Erythroblast (primary cell): Measurements from ENCODE around the gene TMEM17.
A peak's percentile ranks its signal among the peaks of the same experiment; 100 is the strongest.

ENCODE experiments used
- DNase-seq, 2 experiments: peaks; one replicate each; lab custom pipeline; 2025; lab: John Stamatoyannopoulos, UW
- GATA1 ChIP-seq: IDR thresholded peaks from 2 replicates; pipeline ENCODE4 v1.6.1; 2011; ENCODE audit warnings: low read depth, mild to moderate bottlenecking, control low read depth, low read length, moderate library complexity
- POLR2A ChIP-seq: IDR thresholded peaks from 2 replicates; pipeline ENCODE4 v1.6.1; 2011; ENCODE audit warnings: mild to moderate bottlenecking, low read length

TMEM17 gene

DNA sequence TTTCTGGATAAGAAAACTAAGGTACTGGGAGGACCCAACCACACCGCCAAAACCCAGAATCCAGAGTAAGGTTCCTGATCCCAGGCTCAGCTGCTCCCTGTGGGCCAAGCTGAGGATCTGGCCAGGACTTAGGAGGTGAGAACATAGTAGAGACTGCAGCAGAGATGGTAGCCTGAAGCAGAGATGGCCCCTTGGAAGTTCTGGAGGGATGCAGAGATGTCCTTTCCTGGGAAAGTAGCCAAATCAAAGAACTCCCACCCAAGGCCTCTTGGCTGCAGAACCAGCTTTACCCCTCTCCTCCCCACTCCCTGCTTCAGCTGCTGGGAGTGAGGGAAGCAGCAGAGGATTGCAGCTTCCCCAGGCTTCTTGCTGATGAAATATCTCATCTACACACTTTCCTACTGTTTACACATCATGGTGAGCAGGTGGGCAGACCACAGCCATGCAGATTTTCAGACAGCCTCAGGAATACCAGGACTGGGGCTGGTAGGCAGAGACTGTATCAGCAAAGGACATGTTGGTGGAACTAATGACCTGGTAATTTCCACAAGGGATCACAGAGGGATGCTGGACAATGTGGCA is 32.7 kb downstream of the TMEM17 start:
- DNase-seq = no peak
- TF ChIP-seq GATA1 = no peak

DNA sequence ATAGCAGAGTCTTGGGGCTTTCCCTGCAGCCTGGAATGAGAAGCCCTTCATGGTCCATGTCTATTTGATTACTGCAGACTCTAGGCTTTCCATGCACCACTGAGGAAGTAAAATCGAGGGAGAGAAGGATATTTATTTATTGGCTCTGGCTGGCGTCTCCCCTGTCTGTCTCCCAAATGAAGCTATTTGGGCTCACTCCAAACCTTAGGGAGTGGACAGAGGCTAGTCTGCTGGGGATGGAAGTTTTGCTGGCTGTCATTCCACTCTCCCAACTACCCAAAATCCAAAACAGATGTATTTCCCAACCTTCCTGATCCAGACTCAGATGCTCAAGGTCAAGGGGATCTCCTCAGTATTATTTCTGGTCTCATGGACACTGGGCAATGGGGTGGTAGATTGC is 33.7 kb downstream of the TMEM17 start:
- DNase-seq = no peak
- TF ChIP-seq GATA1 = no peak
- TF ChIP-seq POLR2A = no peak

DNA sequence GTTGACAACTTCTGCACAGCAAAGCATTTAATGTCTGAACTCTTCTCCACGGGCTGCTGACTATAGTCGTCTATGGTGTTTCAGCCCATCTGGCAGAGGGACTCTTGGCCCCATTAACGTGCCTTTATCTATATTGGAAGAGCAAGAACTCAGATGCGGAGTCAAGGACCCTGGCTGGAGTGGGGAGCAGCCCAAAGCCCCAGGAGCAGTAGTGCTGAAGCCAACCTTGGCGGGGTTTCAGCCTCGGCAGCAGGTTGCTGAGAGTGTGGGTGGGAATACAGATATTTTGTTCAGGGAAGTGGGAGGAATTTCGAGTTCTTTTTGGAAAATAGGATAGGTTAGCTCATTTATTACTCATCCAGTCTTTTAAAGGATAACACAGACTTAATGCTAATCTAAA is 34.2 kb downstream of the TMEM17 start:
- no peak for DNase-seq
- TF ChIP-seq POLR2A (no peak), GATA1 (no peak)

DNA sequence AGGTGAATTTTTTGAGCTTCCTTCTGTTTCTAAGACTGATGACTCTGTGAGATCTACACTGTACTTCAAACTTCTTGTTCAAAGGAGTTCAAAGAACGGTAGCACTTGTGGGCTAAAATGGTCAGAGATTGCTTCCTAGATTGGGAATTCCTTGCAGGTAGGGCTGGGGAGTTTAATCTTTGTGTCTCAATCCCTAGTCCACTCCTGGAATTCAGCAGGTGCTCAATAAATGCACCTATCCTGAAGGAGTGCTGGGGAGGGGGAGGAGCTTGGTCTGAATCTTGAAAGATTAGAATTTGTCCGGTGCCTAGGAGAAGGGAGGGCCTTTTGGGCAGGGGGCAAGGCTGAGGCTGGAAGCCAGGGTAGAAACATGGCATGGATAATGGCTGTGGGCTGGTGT is 34.6 kb downstream of the TMEM17 start:
- TF ChIP-seq GATA1 (no peak), POLR2A (no peak)

DNA sequence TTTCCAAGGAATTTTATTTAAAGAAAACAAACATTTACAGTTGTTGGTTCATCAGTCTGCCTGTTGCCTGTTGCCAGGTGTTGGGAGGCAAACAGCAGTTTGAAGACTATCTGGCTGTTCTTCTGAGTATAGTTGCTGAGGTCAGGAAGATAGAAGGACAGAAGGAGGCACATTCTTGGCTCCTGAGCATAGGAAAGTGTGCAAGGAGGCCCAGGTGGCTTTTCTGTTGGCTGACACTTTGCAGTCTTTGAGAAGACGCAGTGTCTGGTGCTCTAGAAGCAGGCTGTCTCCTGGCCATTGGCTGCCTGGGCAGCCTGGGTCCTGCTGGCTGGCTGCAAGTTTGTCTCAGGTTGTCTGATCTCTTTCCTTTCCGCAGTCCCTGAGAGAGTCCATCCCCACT is 36.4 kb downstream of the TMEM17 start:
- TF ChIP-seq POLR2A (no peak), GATA1 (no peak)
- DNase-seq = no peak

More for the DNA sequence above, 34.6 kb downstream of the TMEM17 start:
- no peak for DNase-seq

DNA sequence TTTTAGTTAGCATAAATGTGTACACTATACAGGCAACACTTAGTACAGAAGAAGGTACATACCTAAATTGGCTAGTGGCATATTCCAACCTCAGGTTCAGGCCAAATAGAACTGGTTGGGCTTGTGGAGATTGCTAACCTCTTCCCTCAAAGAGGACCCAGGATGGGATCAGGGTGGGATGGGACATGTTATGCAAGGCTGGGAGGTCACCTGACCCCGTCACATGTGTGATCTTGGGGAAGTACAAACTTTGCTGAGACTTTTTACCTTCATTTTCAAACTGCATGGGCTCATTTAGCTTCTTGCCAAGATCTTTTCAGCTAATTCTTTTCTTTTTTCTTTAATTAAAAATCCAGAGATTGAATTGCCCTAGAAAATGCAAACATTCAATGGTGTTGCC is 36.9 kb downstream of the TMEM17 start:
- TF ChIP-seq POLR2A = no peak
- TF ChIP-seq GATA1 = no peak
- DNase-seq = no peak

DNA sequence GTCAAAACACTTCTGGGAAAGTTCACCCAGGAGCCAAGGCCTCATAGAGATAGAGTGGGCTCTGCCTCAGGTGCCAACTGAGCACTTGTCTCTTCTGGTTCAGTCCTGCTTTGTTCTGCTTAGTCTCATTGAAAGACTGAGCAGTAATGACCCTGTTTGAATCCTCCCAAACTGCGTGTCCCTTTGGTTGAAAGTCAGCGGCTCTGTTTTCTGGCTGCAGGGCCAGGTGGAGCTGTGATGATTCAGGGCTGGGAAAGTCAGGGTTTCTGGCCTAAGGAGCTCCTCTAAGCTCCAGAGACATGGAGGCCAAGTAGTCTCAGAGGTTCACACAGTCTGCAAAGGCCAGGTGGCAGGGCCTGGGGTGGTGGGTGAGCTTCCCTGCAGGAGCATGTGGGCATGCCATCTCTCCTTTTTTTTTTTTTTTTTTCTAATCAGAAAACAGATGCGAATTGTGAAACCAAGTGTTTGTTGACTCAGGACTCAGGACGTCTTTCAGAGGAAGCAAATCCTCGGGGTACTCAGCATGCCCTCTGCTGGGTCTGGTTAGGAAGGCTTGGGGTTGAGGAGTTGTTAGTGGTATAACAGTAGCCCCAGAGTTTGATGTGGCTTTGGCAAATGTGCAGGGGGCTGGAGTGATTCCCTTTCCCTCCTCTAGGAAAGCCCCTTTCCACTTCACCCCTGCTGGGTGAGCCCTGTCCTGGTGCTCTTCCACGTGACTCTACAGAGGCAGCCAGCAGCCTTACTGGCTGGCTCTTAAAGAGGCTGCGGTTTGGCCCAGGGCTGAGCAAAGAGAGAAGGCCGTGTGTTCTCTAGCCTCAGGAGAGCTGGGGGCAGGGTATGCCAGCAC is 38.3 kb downstream of the TMEM17 start:
- DNase-seq = no peak
- no peak for TF ChIP-seq GATA1
- TF ChIP-seq POLR2A = no peak

DNA sequence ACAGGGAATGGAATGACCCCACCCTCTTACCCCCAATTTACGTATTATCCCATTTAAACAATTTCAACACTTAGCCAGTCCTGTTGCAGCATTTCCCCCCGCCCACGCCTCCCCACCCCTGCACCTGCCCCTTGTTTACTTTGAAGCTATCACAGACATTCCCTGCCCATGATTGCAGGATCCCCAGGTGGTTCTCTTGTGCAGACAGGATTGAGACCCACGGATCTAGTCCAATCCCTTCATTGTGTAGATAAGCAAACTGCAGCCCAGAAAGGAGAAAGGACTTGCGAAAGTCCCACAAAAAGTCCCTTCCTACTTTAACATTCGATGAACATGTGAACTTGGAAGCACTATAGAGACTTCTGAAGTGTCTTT is 38.9 kb downstream of the TMEM17 start:
- no peak for DNase-seq
- TF ChIP-seq GATA1 (no peak), POLR2A (no peak)

DNA sequence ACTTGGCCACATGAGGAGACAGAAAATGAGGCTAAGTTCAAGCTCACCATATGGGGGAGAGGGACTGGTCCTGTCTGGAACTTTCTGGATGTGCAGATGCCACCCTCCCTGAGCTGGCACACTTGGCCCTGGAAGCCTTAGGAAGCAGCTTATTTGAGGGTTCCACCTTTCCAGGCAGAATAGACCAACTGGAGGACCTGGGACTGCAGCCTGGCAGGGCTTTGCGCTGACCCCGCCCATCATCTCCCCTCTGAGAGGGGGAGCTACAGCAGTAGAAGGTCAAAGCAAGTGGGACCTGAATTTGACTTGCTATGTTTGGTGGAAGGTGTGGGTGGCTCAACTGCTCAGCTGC is 39.5 kb downstream of the TMEM17 start:
- TF ChIP-seq POLR2A = no peak
- no peak for TF ChIP-seq GATA1

DNA sequence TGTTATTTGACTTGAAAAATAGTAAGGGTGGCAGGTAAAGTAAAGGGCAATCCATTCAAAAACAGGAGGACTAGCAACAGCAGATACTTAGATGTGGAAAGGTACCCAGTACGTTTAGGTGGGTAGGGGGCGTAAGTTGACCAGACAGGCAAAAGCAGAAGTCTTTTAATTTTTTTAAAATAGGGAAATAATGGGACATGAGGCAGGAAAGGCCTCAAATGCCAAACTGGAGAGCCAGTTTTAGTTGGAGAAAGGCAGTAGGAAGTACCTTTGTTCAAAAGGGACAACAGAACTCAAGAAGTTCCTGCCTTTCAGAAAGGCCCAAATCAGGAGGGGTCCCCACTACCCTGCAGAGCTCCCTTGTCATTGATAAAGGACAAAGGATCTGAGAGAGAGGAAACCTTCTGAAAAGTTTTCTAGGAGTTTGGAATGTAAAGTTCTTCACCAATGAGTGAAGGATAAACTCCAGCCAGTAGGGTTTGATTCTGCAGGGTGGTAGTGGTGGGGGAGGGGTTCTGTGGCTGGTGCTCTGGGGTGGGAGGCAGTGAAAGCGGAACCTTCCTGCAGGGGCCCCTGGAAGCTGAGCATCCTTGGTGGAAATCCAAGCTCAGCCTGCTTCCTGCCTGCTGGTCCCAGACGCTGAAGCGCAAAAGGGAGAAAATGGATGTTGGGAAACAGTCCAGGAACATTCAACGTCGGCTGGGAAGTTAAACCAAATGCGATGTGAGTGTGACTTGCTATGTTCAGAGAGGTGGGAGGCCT is 40.1 kb downstream of the TMEM17 start:
- TF ChIP-seq GATA1 = no peak
- TF ChIP-seq POLR2A = no peak
- no peak for DNase-seq

More for the DNA sequence above, 39.5 kb downstream of the TMEM17 start:
- no peak for DNase-seq

DNA sequence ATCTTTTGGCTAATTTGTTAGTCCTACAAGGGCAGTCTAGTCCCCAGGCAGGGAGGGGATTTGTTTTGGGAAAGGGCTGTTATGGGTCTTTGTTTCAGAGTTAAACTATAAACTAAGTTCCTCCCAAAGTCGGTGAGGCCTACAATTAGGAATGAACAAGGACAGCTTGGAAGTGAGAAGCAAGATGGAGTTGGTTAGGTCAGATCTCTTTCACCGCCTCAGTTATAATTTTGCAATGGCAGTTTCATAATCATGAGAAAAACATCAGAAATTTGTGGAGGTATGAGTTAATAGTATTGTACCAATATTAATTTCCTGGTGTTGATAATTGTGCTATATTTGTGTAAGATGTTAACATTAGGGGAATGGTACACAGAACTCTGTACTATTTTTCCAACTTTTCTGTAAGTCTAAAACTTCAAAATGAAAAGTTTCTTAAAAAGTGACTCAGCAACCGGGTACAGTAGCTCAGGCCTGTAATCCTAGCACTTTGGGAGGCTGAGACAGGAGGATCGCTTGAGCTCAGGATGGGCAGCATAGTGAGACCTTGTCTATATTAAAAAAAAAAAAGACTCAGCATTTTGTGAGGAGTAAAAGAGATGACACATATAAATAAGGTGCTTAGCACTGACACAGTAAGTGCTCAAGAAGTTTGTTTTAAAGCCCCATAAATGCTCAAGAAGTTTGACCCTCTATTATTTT is 40.8 kb downstream of the TMEM17 start:
- DNase-seq = no peak
- no peak for TF ChIP-seq GATA1
- TF ChIP-seq POLR2A = no peak

DNA sequence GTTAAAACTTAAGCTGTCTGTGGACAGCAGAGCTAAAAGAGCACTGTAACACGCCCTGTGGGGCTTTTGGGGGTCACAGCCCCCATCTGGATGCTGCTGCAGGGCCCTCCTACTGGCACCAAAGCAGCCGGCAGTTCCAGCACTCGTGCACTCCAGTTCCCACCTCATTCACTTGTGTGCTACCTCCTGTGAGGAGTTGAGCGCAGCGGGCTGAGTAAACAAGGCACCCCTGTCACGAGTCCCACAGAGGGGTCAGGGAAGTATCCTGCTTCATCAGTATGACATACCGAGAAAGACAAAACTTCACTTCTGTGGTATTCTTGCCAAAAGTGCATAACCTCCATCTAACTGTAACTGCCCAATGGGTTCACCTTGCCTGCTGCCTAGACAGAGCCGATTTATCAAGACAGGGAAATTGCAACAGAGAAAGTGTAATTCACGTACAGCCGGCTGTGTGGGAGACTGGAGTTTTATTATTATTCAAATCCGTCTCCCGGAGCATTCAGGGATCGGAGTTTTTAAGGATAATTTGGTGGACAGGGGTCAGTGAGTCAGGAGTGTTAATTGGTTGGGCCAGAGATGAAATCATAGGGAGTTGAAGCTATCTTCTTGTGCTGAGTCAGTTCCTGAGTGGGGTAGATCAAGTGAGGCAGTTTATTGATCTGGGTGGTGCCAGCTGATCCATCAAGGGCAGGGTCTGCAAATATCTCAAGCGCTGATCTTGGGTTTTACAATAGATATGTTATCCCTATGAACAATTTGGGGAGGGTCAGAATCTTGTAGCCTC is 41.6 kb downstream of the TMEM17 start:
- DNase-seq = peak in 1 of 2 experiments; percentile 11
- no peak for TF ChIP-seq GATA1
- no peak for TF ChIP-seq POLR2A

DNA sequence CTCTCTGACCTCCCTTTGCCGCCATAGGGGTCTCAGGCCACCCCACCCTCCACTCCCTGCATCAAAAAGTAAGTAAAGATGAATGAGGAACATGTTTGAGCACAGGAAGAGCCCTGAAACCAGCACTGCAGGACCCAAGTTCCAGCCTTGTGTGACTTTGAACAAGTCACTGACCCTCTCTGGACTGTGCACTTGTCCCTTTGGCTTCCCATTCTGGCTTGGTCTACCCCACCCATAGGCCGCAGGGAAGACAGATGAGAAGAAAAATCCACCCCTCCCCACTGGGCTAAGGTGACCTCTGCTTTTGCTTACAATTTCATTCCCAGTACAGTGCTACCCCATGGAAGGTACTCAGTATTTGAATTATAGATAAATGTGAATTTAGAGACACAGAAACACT is 43.8 kb downstream of the TMEM17 start:
- no peak for TF ChIP-seq POLR2A
- no peak for TF ChIP-seq GATA1
- DNase-seq = no peak
